Type B pancreatic cell (in vitro differentiated cells): ENCODE measurements around the gene ABI2. TPM values are rescaled to one million over a fixed set of nuclear protein-coding genes. Genes with fewer than 3 reads are reported as not detected.

Experiments used
- DNase-seq: peaks from one replicate; pipeline ENCODE4 v3.0.0; 2021; ENCODE audit warnings: mixed read lengths; ENCODE audit not compliant: unreplicated experiment; ENCODE audit errors: extremely low spot score
- H3K27ac Mint-ChIP-seq: 2 replicates; pipeline ENCODE4 v1.8.0; 2021; ENCODE audit warnings: mild to moderate bottlenecking, mixed read lengths
- H3K27me3 Mint-ChIP-seq: 2 replicates; pipeline ENCODE4 v1.8.0; 2021; ENCODE audit warnings: mixed read lengths
- H3K36me3 Mint-ChIP-seq: 2 replicates; pipeline ENCODE4 v1.8.0; 2021; ENCODE audit warnings: mixed read lengths
- H3K4me1 Mint-ChIP-seq: one replicate; pipeline ENCODE4 v1.8.0; 2021; ENCODE audit warnings: mixed read lengths; ENCODE audit not compliant: unreplicated experiment
- H3K4me3 Mint-ChIP-seq: 2 replicates; pipeline ENCODE4 v1.8.0; 2021; ENCODE audit warnings: mild to moderate bottlenecking, mixed read lengths
- H3K9me3 Mint-ChIP-seq: 2 replicates; pipeline ENCODE4 v1.8.0; 2021; ENCODE audit warnings: mixed read lengths
- CTCF ChIP-seq: fragments of 200-600 bp; sonication (generic); conservative IDR thresholded peaks from 2 replicates; pipeline ENCODE4 v1.5.0; 2021; ENCODE audit warnings: antibody characterized with exemption, mild to moderate bottlenecking
- total RNA-seq: library from RNA; stranded (reverse); gene quantifications from 2 replicates; pipeline ENCODE4 v1.2.1, GENCODE V29; 2021; ENCODE audit warnings: low replicate concordance

The ABI2 gene
- total RNA-seq, 1 donor from 2014 or later: 94.6 TPM

GRCh38 chr2:203484266-203485112 is 156.3 kb downstream of the ABI2 start:
- Mint-ChIP-seq H3K27me3 (no peaks in the 10 kb centered on the region), H3K36me3 (peaks cover 12% of the 10 kb centered on the region), H3K27ac (no peak overlapping the region), H3K4me3 (no peak overlapping the region), H3K9me3 (no peaks in the 10 kb centered on the region), H3K4me1 (no peaks in the 10 kb centered on the region)
- TF ChIP-seq CTCF: peak; percentile 54
- DNase-seq: no peak

- H3K36me3 Mint-ChIP-seq: peaks cover 15% of the 10 kb centered on the region
- no peak overlapping the region for H3K27ac Mint-ChIP-seq
- no peak for TF ChIP-seq CTCF
- no peak overlapping the region for H3K4me3 Mint-ChIP-seq
- H3K27me3 Mint-ChIP-seq: no peaks in the 10 kb centered on the region
- no peak for DNase-seq
- H3K9me3 Mint-ChIP-seq: no peaks in the 10 kb centered on the region
- H3K4me1 Mint-ChIP-seq: no peaks in the 10 kb centered on the region
Observed at GRCh38 chr2:203489531-203489930, 161.3 kb downstream of the ABI2 start.

GRCh38 chr2:203490391-203490790 is 162.2 kb downstream of the ABI2 start:
- H3K4me3 Mint-ChIP-seq: no peak overlapping the region
- H3K27ac Mint-ChIP-seq: no peak overlapping the region
- no peaks in the 10 kb centered on the region for H3K4me1 Mint-ChIP-seq
- TF ChIP-seq CTCF: no peak
- peaks cover 19% of the 10 kb centered on the region for H3K36me3 Mint-ChIP-seq
- DNase-seq: no peak
- H3K9me3 Mint-ChIP-seq: no peaks in the 10 kb centered on the region
- no peaks in the 10 kb centered on the region for H3K27me3 Mint-ChIP-seq

- Mint-ChIP-seq H3K36me3 (peaks cover 14% of the 10 kb centered on the region), H3K4me1 (peaks cover under 1% of the 10 kb centered on the region), H3K27ac (no peak overlapping the region), H3K27me3 (no peaks in the 10 kb centered on the region), H3K9me3 (no peaks in the 10 kb centered on the region), H3K4me3 (no peak overlapping the region)
- no peak for DNase-seq
- no peak for TF ChIP-seq CTCF
Observed at GRCh38 chr2:203492965-203493364, 164.8 kb downstream of the ABI2 start.

Other genes with a start within 250 kb of the ABI2 start
- 16.4 and 24.4 TPM in 2 replicates for gene CYP20A1, start 89.4 kb upstream of the ABI2 start, total RNA-seq
- 15.4 and 25.7 TPM in 2 replicates for gene RAPH1, start 206.9 kb downstream of the ABI2 start, total RNA-seq